SK-N-SH (cell line): ENCODE measurements around the gene SHB. TPM values are rescaled to one million over a fixed set of nuclear protein-coding genes. Genes with fewer than 3 reads are reported as not detected.
A peak's percentile ranks its signal among the peaks of the same experiment; 100 is the strongest.

ENCODE experiments used
- CTCF ChIA-PET: fragments of 300-600, 350-600 bp; formaldehyde crosslinking; extraction: SDS; loops from one replicate; lab custom pipeline; 2021; lab: Yijun Ruan, JAX
- POLR2A ChIA-PET: fragments of 350-600 bp; sonication (Branson Sonifier 250); formaldehyde crosslinking; extraction: SDS; loops from one replicate; lab custom pipeline; 2020; ENCODE audit warnings: antibody characterized with exemption, inconsistent platforms; lab: Yijun Ruan, JAX
- DNase-seq: peaks from one replicate; pipeline ENCODE4 v3.0.0; 2012
- H2AFZ ChIP-seq: fragments of 200-600 bp; sonication (generic); 2 replicates; pipeline ENCODE4 v1.8.1; 2016; ENCODE audit warnings: antibody characterized with exemption, mild to moderate bottlenecking, low read depth
- H3F3A ChIP-seq: fragments of 200-600 bp; sonication (generic); replicated peaks from 2 replicates; pipeline ENCODE3; 2016; ENCODE audit warnings: antibody characterized with exemption, mild to moderate bottlenecking; ENCODE audit not compliant: insufficient read depth
- H3K27ac ChIP-seq, 2 experiments: fragments of 200-500 bp in 1 of 2; fragments of 200-600 bp in 1 of 2; sonication (Bioruptor generic) in 1 of 2; sonication (generic), shearing (Covaris generic) in 1 of 2; 2 replicates each; pipeline versions ENCODE4 v1.5.1 to v1.6.1; 2014 to 2016; ENCODE audit warnings: low read depth in 2 of 2, inconsistent platforms in 1 of 2, low read length in 1 of 2, mild to moderate bottlenecking in 1 of 2, mixed read lengths in 1 of 2
- H3K27me3 ChIP-seq: fragments of 200-600 bp; sonication (generic), shearing (Covaris generic); 2 replicates; pipeline ENCODE4 v1.6.1; 2016; ENCODE audit warnings: mixed run types; ENCODE audit not compliant: insufficient read depth
- H3K36me3 ChIP-seq, 2 experiments: fragments of 200-500 bp in 1 of 2; fragments of 200-600 bp in 1 of 2; sonication (Bioruptor generic) in 1 of 2; sonication (generic) in 1 of 2; replicated peaks in 1 of 2; 2 replicates each; pipeline versions ENCODE3 to v1.5.1; 2014 to 2016; ENCODE audit warnings: low read length in 1 of 2, mild to moderate bottlenecking in 1 of 2; ENCODE audit not compliant: insufficient read depth in 2 of 2, control insufficient read depth in 1 of 2
- H3K4me1 ChIP-seq, 2 experiments: fragments of 200-500 bp in 1 of 2; fragments of 200-600 bp in 1 of 2; sonication (Bioruptor generic) in 1 of 2; sonication (generic), shearing (Covaris generic) in 1 of 2; 2 replicates each; pipeline versions ENCODE4 v1.5.1 to v1.6.1; 2014 to 2016; ENCODE audit warnings: low read depth in 1 of 2, low read length in 1 of 2, mixed run types in 1 of 2; ENCODE audit not compliant: insufficient read depth in 2 of 2, control insufficient read depth in 1 of 2
- H3K4me2 ChIP-seq: fragments of 200-600 bp; sonication (generic), shearing (Covaris generic); 2 replicates; pipeline ENCODE4 v1.6.1; 2017; ENCODE audit warnings: mixed run types
- H3K4me3 ChIP-seq, 2 experiments: fragments of 200-500 bp in 1 of 2; fragments of 200-600 bp in 1 of 2; sonication (Bioruptor generic) in 1 of 2; sonication (generic), shearing (Covaris generic) in 1 of 2; 2 replicates each; pipeline versions ENCODE4 v1.5.1 to v1.8.1; 2014 to 2016; ENCODE audit warnings: low read depth in 2 of 2, inconsistent platforms in 1 of 2, low read length in 1 of 2, mild to moderate bottlenecking in 1 of 2, mixed read lengths in 1 of 2, moderate library complexity in 1 of 2
- H3K79me2 ChIP-seq: fragments of 200-600 bp; sonication (generic); 2 replicates; pipeline ENCODE4 v1.8.1; 2017; ENCODE audit warnings: mild to moderate bottlenecking; ENCODE audit not compliant: insufficient read depth
- H3K9ac ChIP-seq: fragments of 200-600 bp; sonication (generic); 2 replicates; pipeline ENCODE4 v1.6.1; 2017; ENCODE audit warnings: mixed run types
- H3K9me2 ChIP-seq: fragments of 200-600 bp; sonication (generic); 2 replicates; pipeline ENCODE4 v1.6.1; 2017; ENCODE audit warnings: mixed run types
- H3K9me3 ChIP-seq: fragments of 200-600 bp; sonication (generic); 2 replicates; pipeline ENCODE4 v1.6.1; 2017; ENCODE audit warnings: mixed run types, mild to moderate bottlenecking, moderate library complexity
- H4K20me1 ChIP-seq: fragments of 200-600 bp; sonication (generic); 2 replicates; pipeline ENCODE4 v1.6.1; 2017; ENCODE audit warnings: mild to moderate bottlenecking, mixed run types; ENCODE audit not compliant: insufficient read depth
- CHD2 ChIP-seq: fragments of 150-350 bp; IDR thresholded peaks from 2 replicates; pipeline ENCODE4 v1.6.1; 2018; ENCODE audit warnings: low read length; ENCODE audit not compliant: partially characterized antibody
- FOSL2 ChIP-seq: IDR thresholded peaks from 2 replicates; pipeline ENCODE4 v1.4.0; 2012; ENCODE audit warnings: low read depth, mild to moderate bottlenecking, moderate library complexity, borderline replicate concordance
- FOXM1 ChIP-seq: IDR thresholded peaks from 2 replicates; pipeline ENCODE4 v1.4.0; 2012; ENCODE audit warnings: low read depth, mild to moderate bottlenecking
- JUND ChIP-seq: IDR thresholded peaks from 2 replicates; pipeline ENCODE4 v1.4.0; 2012
- POLR2AphosphoS5 ChIP-seq: IDR thresholded peaks from 2 replicates; pipeline ENCODE4 v1.6.1; 2012; ENCODE audit warnings: low read depth, low read length
- SMC3 ChIP-seq: IDR thresholded peaks from 2 replicates; pipeline ENCODE4 v1.6.1; 2012; ENCODE audit warnings: low read depth, low read length, improper control_type of control experiment
- TCF12 ChIP-seq: IDR thresholded peaks from 2 replicates; pipeline ENCODE4 v1.4.0; 2012
- WGBS: methylation state at CpG from one replicate; pipeline ENCODE4 v1.1.6; 2017; ENCODE audit warnings: low lambda C conversion rate; 5-methylcytosine and 5-hydroxymethylcytosine counted together
- polyA plus RNA-seq, 3 experiments: library from polyadenylated mRNA; depleted of rRNA; stranded (reverse); fragments of >200 nt; gene quantifications; 2 replicates each; pipeline ENCODE4 v1.2.3, GENCODE V29; 2012
- TF ChIP-seq, protein P1 (sequence below): fragments of 150-350 bp; IDR thresholded peaks from 2 replicates; pipeline ENCODE4 v1.6.1; 2016; ENCODE audit warnings: mild to moderate bottlenecking, low read depth, low read length

The SHB gene
- polyA plus RNA-seq, 1 of the 3 experiments (the other 2 are of a cell fraction) = 26.0 TPM

DNA sequence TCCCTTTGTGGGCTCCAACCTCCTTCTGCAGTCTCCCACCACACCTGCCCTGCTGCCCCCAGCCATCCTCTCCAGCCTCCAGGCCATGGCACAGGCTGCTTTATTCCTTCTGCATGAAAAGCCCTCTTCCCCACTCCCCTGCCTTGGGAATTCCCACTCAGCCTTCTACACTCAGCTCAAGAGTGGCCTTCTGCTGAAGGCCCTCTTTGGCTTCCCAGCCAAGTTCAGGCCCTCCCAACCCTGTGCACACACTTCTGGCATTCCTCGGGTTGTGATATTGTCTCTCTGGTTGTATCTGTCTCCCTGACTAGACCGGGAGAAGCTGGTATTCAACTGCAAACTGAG lies 5.7 kb downstream of the SHB start:
- 39% methylated on average over 2 of the region's 2 CpGs for WGBS
- peaks cover 45 to 63% of the 10 kb centered on the region in 2 experiments; a peak in 3 of 4 replicates for H3K4me1 ChIP-seq
- H3K79me2 ChIP-seq = peaks cover 99% of the 10 kb centered on the region
- POLR2A ChIA-PET = interaction anchor here (0.6 to 0.7 kb wide), 2 partner anchors 44 to 349 kb away, joined by 3 read pairs; no protein-coding TSS in a partner anchor
- peak overlapping the region; percentile 8 to 63; a peak in 3 of 4 replicates for H3K27ac ChIP-seq
- H3K36me3 ChIP-seq = peaks cover 11 to 22% of the 10 kb centered on the region in 2 experiments
- CTCF ChIA-PET = interaction anchor here (1.0 to 2.4 kb wide), 3 partner anchors 10 to 150 kb away, joined by 3 to 8 read pairs (median 7); no protein-coding TSS in a partner anchor
- no peaks in the 10 kb centered on the region for H3K9me2 ChIP-seq
- H3K9me3 ChIP-seq = no peaks in the 10 kb centered on the region
- no peak for DNase-seq
- no peak overlapping the region for H2AFZ ChIP-seq
- H3F3A ChIP-seq = peaks cover 6% of the 10 kb centered on the region
- no peaks in the 10 kb centered on the region for H3K27me3 ChIP-seq
- H4K20me1 ChIP-seq = peaks cover 96% of the 10 kb centered on the region
- peak overlapping the region; percentile 94 for H3K9ac ChIP-seq
- H3K4me2 ChIP-seq = peak overlapping the region; percentile 83
- H3K4me3 ChIP-seq = peak overlapping the region in 1 of 2 experiments; percentile 49; a peak in 2 of 4 replicates
- TF ChIP-seq POLR2AphosphoS5 = no peak
- no peak for TF ChIP-seq JUND
- TF ChIP-seq, protein P1, sequence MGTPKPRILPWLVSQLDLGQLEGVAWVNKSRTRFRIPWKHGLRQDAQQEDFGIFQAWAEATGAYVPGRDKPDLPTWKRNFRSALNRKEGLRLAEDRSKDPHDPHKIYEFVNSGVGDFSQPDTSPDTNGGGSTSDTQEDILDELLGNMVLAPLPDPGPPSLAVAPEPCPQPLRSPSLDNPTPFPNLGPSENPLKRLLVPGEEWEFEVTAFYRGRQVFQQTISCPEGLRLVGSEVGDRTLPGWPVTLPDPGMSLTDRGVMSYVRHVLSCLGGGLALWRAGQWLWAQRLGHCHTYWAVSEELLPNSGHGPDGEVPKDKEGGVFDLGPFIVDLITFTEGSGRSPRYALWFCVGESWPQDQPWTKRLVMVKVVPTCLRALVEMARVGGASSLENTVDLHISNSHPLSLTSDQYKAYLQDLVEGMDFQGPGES = no peak
- no peak for TF ChIP-seq FOXM1
- no peak for TF ChIP-seq SMC3
- TF ChIP-seq CHD2 = no peak

DNA sequence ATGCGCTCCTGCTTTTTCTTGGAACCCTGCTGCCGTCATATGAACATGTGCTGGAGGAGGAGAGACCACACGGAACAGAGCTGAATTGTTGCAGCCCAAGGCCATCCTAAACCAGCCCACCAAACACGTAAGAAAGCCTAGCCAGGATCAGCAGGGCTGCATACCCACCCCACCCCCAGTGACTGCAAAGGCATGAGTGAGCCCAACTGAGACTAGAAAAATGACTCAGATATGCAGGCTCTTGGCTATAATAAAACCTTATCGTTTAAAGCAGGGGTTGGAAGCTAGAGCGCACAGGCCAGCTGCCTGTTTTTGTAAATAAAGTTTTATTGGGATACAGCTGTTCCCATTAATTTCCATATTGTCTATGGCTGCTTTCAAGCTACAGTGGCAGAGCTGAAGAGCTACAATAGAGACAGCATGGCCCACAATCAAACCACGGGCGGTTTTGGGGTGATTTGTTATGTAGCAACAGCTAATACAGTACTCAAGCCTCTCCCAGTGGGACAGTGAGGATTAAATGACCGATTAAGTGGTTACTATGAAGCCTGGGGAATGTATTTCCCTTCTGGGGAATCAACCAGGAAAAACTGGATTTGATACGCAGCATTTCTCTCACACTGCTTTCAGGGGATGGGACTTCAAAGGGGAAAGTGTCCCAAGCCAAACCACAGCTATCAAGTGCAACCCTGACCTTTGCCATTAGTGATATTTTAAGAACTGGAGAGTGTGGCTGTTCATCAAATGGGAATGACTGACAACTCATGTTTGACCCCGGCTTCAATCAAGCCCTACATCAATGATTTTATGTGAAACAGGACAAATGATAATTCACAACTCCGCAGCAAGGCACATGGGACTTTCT lies 6.3 kb downstream of the SHB start:
- no peak for DNase-seq
- H4K20me1 ChIP-seq = peaks cover 96% of the 10 kb centered on the region
- CTCF ChIA-PET = interaction anchor here (1.0 to 4.6 kb wide), 6 partner anchors 9 to 149 kb away, joined by 3 to 24 read pairs (median 8); no protein-coding TSS in a partner anchor

More for the DNA sequence above, 6.3 kb downstream of the SHB start:
- TF ChIP-seq TCF12 (peak; percentile 39; the same call in 1 of the 2 replicates), FOSL2 (peak; percentile 44; the same call in 1 of the 2 replicates), SMC3 (no peak)
- H3K27me3 ChIP-seq = no peaks in the 10 kb centered on the region
- POLR2A ChIA-PET = interaction anchor here (0.7 kb wide), 1 partner anchor 43 kb away, joined by 3 read pairs; no protein-coding TSS in a partner anchor
- peak overlapping the region; percentile 83 for H3K4me2 ChIP-seq
- no peak overlapping the region for H2AFZ ChIP-seq
- no peaks in the 10 kb centered on the region for H3K9me3 ChIP-seq
- H3K36me3 ChIP-seq = peaks cover 11 to 22% of the 10 kb centered on the region in 2 experiments
- 83% methylated on average over 12 of the region's 12 CpGs for WGBS
- peak overlapping the region; percentile 94; the same call in 1 of the 2 replicates for H3K9ac ChIP-seq
- peak overlapping the region in 1 of 2 experiments; percentile 49; a peak in 2 of 4 replicates for H3K4me3 ChIP-seq
- peaks cover 6% of the 10 kb centered on the region for H3F3A ChIP-seq
- peaks cover 51 to 69% of the 10 kb centered on the region in 2 experiments; a peak in 3 of 4 replicates for H3K4me1 ChIP-seq
- peaks cover 99% of the 10 kb centered on the region for H3K79me2 ChIP-seq
- H3K27ac ChIP-seq = peak overlapping the region; percentile 23 to 63; a peak in 3 of 4 replicates
- H3K9me2 ChIP-seq = no peaks in the 10 kb centered on the region
